ENCODE data around the gene CNFN. TPM values are rescaled to one million over a fixed set of nuclear protein-coding genes. Genes with fewer than 3 reads are reported as not detected.

The CNFN gene
- total RNA-seq, 4 donors from 2014 or later, result 359 to 606 (median 493) TPM

DNA sequence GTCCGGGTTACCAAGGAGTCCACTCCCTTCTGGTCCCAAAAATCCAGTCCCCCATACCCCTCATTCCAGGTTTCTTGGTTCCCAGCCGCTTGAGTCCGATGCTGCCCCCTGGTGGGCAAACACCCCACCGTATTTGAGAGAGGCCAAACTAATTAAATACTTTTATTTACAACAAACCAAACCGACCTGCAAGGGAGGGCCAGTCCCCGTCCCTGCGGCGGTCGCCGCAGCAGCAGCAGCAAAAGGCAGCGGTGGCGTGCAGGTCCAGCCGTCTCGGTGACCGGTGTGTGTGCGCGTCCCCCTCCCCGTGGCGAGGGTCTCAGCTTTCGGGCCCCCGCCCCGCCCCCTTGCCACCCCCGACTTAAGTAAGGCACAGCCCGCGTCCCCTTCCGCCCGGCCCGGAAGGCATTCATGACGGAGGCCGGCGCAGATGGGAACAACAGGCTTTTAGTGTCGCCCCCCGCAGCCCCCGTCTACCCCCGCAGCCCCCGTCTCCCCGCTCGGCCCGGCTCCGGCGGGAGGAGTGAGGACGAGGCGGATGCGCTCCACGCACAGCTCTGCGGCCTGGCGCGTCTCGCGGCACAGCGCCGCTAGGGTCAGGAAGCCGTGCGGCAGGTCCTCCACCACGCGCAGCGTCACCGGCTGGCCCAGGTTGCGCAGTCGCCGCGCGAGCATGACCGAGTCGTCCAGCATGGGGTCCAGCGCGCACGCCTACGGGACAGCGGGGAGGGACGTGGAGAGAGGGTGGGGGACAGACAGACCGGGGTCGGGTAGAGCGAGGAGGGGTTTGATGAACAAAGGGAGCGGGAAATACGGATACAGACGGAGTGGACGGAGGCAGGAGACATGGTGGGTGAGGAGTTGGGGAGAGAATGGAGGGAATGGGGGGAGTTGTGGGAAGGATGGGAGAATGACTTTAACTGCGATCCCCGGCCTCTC, 11.5 kb upstream of the CNFN start:
- DNase-seq (ENCODE audit: low spot score in 2 of 2), result peak; percentile 63 to 97
- intact Hi-C loops (cut with DNase I; ENCODE audit: low total_unique reads), result no loop called here
- WGBS, 2 donors, result 1% methylated on average over 43 to 55 of the region's 80 CpGs
- TF ChIP-seq POLR2A (IDR thresholded peaks at IDR 0.05), result no peak
- TF ChIP-seq, protein P1, sequence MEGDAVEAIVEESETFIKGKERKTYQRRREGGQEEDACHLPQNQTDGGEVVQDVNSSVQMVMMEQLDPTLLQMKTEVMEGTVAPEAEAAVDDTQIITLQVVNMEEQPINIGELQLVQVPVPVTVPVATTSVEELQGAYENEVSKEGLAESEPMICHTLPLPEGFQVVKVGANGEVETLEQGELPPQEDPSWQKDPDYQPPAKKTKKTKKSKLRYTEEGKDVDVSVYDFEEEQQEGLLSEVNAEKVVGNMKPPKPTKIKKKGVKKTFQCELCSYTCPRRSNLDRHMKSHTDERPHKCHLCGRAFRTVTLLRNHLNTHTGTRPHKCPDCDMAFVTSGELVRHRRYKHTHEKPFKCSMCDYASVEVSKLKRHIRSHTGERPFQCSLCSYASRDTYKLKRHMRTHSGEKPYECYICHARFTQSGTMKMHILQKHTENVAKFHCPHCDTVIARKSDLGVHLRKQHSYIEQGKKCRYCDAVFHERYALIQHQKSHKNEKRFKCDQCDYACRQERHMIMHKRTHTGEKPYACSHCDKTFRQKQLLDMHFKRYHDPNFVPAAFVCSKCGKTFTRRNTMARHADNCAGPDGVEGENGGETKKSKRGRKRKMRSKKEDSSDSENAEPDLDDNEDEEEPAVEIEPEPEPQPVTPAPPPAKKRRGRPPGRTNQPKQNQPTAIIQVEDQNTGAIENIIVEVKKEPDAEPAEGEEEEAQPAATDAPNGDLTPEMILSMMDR (IDR thresholded peaks at IDR 0.05), result no peak
- H3K4me3 ChIP-seq (ENCODE audit: low read depth, poor library complexity, severe bottlenecking), result peak overlapping the region; percentile 5

GRCh38 chr19:42400404-42400803, 10.3 kb upstream of the CNFN start:
- WGBS, 2 donors, result 94 to 100% methylated on average over 1 of the region's 1 CpG

DNA sequence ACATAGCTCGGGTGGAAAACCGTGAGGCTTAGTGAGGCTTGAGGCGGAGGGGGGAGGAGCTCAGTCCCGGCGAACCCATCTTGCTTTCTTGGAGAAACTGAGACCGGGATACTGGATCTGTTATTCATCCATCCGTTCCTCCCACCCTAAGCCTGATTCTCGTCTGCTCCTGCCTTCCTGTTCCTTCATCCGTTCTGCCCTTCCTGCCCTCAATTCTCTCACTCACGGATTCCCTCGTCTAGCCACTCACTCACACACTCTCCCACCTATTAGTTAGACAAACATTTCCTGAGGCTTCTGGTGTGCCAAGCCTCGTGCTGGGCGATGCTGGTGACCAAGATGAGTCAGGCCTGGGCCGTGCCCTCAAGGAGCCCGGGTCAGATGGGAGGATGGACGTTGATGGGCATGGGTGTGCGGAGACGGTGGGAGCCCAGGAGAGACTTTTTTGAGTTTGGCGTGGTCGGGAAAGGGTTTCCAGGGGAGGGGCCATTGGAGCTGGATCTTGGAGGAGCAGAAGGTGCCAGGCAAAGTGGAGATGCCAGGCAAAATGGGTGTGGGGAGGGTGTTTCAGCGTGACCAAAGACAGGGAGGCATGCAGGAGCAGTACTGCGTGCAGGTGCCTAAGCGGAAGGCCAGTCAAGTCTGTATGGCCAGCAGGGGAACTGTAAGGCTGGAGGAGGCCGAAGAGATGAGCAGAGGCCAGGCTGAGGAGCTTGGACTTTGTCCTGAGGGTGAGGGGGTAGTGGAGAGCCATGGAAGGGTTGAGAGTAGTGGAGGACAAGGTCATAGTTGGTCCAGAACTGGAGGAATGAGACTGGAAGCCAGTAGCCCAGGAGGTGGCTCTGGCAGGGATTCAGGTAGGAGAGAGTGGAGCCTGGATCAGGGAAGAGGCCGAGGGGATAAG, 7.4 kb upstream of the CNFN start:
- no peak for TF ChIP-seq POLR2A (IDR thresholded peaks at IDR 0.05)
- TF ChIP-seq, protein P1 (IDR thresholded peaks at IDR 0.05), result no peak
- peak overlapping the region; percentile 21 for H3K4me3 ChIP-seq (ENCODE audit: low read depth, poor library complexity, severe bottlenecking)
- intact Hi-C loops (cut with DNase I; ENCODE audit: low total_unique reads), result no loop called here
- WGBS, 2 donors, result 17 to 20% methylated on average over 25 of the region's 25 CpGs
- no peak for DNase-seq (ENCODE audit: low spot score in 2 of 2)

More at GRCh38 chr19:42400404-42400803, 10.3 kb upstream of the CNFN start:
- intact Hi-C loops (cut with DNase I; ENCODE audit: low total_unique reads), result no loop called here
- DNase-seq (ENCODE audit: low spot score in 2 of 2), result no peak
- no peak for TF ChIP-seq POLR2A (IDR thresholded peaks at IDR 0.05)
- TF ChIP-seq, protein P1 (IDR thresholded peaks at IDR 0.05), result no peak
- H3K4me3 ChIP-seq (ENCODE audit: low read depth, poor library complexity, severe bottlenecking), result no peak overlapping the region

DNA sequence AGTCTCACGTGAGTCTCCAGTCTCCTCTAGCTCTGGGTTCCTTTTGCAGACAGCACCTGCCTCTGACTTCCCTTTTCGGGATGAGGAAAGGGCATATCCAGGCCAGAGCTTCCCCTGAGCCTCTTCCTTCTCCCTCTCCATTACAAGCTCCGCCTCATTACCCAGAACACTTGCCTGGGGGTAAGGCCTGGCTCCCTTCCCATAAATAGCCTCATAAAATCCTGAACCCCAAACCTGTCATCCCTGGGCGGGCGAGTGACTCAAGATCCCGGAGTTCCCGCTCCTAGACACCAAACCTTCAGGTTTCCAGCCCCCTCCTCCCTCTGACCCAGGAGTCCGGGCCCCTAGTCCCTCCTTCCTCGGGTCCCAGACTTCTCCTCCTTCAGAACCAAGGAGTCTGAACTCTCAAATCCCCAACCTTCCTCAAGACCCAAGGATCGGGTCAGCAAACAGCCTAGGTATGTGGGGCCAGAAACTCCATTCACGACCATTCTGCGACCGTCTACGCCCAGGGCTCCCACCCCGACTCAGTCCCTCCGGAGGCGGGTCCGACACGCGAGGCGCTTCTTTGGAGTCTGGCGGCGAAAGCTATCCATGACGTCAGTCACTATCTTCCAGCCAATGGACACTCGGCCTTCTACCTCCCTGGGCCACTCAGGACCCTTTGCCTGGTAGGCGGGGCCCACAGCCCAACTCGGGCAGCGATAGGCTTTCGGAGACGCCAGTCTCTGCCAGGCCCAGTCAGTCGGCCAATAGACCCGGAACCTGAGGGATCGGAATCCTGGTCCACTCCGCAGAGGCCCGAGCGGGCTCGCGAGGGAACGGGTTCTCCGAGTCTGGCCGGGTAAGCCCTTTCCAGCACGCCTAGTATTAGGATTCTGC, 6.5 kb upstream of the CNFN start:
- peak overlapping the region; percentile 21 for H3K4me3 ChIP-seq (ENCODE audit: low read depth, poor library complexity, severe bottlenecking)
- 4 to 5% methylated on average over 39 to 42 of the region's 42 CpGs for WGBS, 2 donors
- TF ChIP-seq, protein P1 (IDR thresholded peaks at IDR 0.05), result no peak
- peak in 1 of 2 donors; percentile 3 for TF ChIP-seq POLR2A (IDR thresholded peaks at IDR 0.05)
- intact Hi-C loops (cut with DNase I; ENCODE audit: low total_unique reads), result no loop called here
- peak; percentile 98 to 99 for DNase-seq (ENCODE audit: low spot score in 2 of 2)

DNA sequence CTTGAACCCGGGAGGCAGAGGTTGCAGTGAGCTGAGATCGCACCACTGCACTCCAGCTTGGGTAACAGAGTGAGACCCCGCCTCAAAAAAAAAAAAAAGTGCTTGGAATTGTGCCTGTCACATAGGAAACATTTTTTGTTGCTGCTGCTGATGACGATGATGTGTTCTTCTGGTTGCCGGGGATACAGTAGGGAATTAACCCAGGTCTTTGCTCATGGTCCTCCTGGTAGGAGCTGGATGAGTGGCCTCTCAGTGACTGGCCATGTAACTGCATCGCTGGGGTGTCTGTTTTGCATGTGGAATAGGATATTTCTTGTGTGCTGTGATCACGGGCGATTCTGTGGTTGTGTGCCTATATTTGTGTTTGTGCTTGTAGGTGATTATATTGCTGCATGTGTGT, 4.7 kb upstream of the CNFN start:
- H3K4me3 ChIP-seq (ENCODE audit: low read depth, poor library complexity, severe bottlenecking), result no peak overlapping the region
- intact Hi-C loops (cut with DNase I; ENCODE audit: low total_unique reads), result no loop called here
- no peak for DNase-seq (ENCODE audit: low spot score in 2 of 2)
- no peak for TF ChIP-seq POLR2A (IDR thresholded peaks at IDR 0.05)
- TF ChIP-seq, protein P1 (IDR thresholded peaks at IDR 0.05), result no peak
- 78 to 87% methylated on average over 8 of the region's 8 CpGs for WGBS, 2 donors
